GM13976 (cell line): ENCODE data around the gene MSH5.
"Not testable (repeated sequence)": the region's sequence is repeated elsewhere in the genome, so short reads cannot be mapped to it uniquely, and the experiment has no call there.

Source experiments
- DNase-seq: peaks from one replicate; pipeline ENCODE4 v3.0.0; 2012; ENCODE audit warnings: low spot score
- CTCF ChIP-seq: IDR thresholded peaks from 2 replicates; pipeline ENCODE4 v1.5.1; 2012; ENCODE audit warnings: borderline replicate concordance, mild to moderate bottlenecking; ENCODE audit not compliant: insufficient read depth; ENCODE audit errors: extremely low read depth, missing control alignments, control extremely low read depth
- in situ Hi-C: fragments of 300-500 bp; cut with MboI; formaldehyde crosslinking; loops from one replicate; pipeline ENCODE4 v1.12.0; 2022; ENCODE audit warnings: low sequenced_read_pairs, mixed read lengths, inconsistent platforms; ENCODE audit not compliant: unreplicated experiment

Gene MSH5

GRCh38 chr6:31794294-31794865, 54.6 kb downstream of the MSH5 start:
- DNase-seq, result peak; percentile 38
- in situ Hi-C loops, result no loop called here
- TF ChIP-seq CTCF, result no peak

DNA sequence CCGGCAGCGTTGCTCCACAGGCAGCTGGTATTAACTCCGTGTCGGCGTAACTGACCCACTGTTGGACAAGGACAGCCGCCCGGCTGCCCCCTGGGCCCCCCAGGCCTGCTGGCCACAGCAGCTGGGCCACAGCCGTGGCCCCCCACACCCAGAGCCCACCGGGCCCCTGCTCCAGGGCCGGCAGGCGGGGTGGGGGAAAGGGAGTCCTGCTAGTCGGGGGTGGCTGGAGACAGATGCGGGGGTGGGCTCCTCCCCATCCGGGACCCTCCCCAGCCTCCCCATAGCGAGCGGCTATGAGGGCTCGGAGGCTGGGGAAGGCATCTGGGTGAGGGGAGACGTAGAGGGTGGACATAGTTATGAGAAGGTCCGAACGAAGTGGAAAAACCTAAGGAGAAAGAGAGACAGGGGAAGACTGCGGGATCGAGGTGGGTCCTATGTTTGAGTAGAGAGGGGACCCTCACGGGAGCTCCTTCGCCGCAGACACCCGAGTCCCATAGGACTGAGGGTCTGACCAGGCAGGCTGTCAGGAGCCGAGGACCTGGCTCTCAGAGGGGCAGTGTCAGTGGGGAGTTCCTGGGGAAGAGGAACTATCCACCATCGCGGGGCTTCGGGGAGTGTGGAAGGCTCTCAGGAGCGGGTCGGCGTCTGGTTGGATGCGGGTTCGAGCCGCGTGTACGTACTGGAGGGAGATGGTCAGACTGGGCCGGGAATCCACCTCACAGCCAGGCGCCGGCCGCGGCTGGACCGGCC, 55.2 kb downstream of the MSH5 start:
- no peak for TF ChIP-seq CTCF
- in situ Hi-C loops, result no loop called here
- DNase-seq, result peak; percentile 29

DNA sequence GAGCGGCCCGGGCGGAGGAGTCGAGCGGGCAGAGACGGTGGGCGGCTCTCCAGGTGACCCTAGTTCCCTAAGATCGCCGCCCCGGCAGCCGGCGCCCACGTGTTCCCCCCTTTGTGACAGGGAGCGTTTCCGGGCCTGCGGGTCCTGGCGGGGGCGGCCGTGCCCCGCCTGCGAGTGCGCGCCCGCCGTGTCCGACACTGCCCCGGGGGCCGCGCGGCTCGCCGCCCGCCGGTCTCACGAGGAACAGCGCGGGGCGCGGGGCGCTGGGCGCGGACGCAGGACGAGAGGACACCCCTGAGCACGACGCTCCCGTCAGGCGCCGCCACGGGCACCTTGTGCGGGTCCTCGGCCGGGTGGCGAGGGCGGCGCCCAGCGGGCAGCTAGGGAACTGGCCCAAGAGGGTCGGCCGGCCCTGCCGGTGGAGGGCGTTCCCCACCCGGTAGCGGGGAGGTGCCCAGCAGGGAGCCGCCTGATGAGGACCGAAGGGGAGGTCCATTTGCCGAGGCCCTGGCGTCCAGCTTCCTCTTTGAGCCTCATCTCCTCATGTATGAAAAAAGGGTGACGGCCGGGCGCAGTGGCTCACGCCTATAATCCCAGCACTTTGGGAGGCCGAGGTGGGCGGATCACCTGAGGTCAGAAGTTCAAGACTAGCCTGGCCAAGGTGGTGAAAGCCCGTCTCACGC, 56.0 kb downstream of the MSH5 start, which contains the start of gene VARS1:
Gene VARS1 (minus strand): TSS at position 137 of the 683 bp plus-strand sequence. CDS start 535 bp downstream, outside the sequence.
- peak; percentile 93 for TF ChIP-seq CTCF
- in situ Hi-C loops, result no loop called here
- DNase-seq, result peak; percentile 98

DNA sequence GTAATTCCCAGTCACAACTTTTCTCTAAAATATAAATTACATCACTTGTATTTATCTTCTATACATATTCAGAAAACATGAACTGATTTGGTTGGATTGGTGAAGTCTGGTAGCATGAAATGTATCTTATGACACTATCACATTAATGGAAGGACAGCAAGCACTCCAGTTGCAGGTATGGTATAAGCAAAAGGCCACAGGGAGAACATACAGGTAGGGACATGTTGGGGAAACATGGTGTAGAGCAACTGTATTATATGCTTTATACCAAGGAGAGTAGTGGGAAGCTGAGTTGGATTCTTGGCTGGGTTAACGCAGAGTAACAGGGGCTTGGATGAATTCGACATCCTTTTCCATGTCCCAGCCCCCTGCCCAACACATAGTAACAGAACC, 57.2 kb downstream of the MSH5 start:
- no peak for DNase-seq
- in situ Hi-C loops, result no loop called here
- no peak for TF ChIP-seq CTCF

DNA sequence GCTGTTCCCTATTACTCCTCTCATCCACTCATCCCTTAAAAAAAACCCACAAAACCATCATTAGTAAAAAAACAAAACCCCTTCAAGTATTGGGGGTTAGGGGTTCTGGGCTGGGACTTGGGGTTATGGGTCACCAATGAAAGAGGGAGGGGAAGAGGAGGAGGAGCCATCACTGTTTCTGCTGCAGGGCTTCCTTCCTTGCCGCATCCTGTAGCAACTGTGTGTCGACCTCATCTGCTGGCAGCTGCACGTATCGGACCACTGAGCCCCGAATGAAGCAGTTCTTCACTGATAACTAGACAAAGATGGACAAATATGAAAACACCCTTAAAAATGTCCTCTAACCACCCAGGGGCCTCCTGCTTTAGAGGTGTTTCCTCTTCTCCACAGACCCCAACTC, 57.8 kb downstream of the MSH5 start:
- in situ Hi-C loops, result no loop called here
- no peak for TF ChIP-seq CTCF
- DNase-seq, result no peak

DNA sequence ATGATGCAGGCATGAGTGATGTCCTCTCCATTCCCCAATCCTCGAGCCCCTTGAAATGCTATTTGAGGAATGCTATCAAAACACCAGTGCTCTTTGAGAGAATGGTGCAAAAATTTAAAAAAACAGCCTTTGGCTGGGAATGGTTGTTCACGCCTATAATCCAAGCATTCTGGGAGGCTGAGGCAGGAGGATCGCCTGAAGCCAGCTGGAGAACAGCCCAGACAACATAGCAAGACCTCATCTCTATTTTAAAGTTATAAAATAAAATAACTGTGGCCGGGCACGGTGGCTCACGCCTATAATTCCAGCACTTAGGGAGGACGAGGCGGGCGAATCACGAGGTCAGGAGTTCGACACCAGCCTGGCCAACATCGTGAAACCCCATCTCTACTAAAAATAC, 60.0 kb downstream of the MSH5 start:
- no peak for DNase-seq
- no peak for TF ChIP-seq CTCF
- in situ Hi-C loops, result no loop called here

DNA sequence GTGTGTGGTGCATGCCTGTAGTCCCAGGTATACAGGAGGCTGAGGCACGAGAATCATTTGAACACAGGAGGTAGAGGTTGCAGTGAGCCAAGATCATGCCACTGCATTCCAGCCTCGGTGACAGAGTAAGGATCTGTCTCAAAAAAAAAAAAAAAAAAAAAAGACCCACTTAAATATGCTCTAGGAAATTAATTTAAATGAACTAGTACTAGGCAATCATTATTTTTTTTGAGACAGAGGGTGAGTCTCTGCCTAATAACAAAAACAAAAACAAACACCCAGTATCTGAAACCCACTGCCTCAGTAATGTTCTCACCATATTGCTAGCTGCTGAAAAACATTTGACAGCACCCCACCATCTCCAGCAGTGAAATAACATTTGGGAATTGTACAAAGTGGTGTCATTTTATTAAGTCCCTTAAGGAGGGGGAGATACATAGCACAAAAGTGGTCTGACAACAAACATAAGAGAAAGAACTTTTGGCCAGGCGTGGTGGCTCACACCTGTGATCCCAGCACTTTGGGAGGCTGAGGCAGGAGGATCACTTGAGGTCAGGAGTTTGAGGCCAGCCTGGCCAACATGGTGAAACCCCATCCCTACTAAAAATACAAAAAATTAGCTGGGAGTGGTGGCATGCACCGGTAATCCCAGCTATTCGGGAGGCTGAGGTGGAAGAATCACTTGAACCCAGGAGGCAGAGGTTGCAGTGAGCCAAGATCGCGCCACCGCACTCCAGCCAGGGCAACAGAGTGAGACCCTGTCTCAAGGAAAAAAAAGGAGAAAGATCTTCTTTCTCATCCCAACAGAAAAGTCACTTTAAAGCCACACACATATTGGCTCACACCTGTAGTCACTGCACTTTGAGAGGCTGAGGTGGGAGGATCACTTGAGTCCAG, 61.5 kb downstream of the MSH5 start:
- DNase-seq, in situ Hi-C loops: not testable (repeated sequence)
